ENCODE data around the gene LSP1.

The LSP1 gene

GRCh38 chr11:1830322-1831223 lies 22.3 kb upstream of the LSP1 start:
- H3K27ac ChIP-seq (ENCODE audit: low read depth, low read length) = no peak overlapping the region
- H3K27me3 ChIP-seq (ENCODE audit: control insufficient read depth in 5 of 5, insufficient read depth in 4 of 5, low read length in 5 of 5) = peaks cover 14 to 48% (median 26%) of the 10 kb centered on the region in 5 donors
- peaks cover 0 to 16% (median 0%) of the 10 kb centered on the region in 5 donors for H3K4me1 ChIP-seq (ENCODE audit: control insufficient read depth in 5 of 5, insufficient read depth in 5 of 5, low read length in 5 of 5)
- H3K9ac ChIP-seq (ENCODE audit: low read length in 5 of 5) = no peak overlapping the region
- H3K36me3 ChIP-seq (ENCODE audit: control insufficient read depth in 5 of 5, insufficient read depth in 5 of 5, low read length in 5 of 5) = no peaks in the 10 kb centered on the region
- no peak overlapping the region for H3K4me3 ChIP-seq (ENCODE audit: low read depth in 1 of 5, low read length in 5 of 5)
- H3K9me3 ChIP-seq (ENCODE audit: control insufficient read depth in 5 of 5, low read length in 5 of 5) = no peaks in the 10 kb centered on the region

GRCh38 chr11:1831338-1832210 lies 21.3 kb upstream of the LSP1 start:
- H3K27ac ChIP-seq (ENCODE audit: low read depth, low read length) = no peak overlapping the region
- H3K27me3 ChIP-seq (ENCODE audit: control insufficient read depth in 5 of 5, insufficient read depth in 4 of 5, low read length in 5 of 5) = peaks cover 14 to 45% (median 26%) of the 10 kb centered on the region in 5 donors
- H3K9me3 ChIP-seq (ENCODE audit: control insufficient read depth in 5 of 5, low read length in 5 of 5) = no peaks in the 10 kb centered on the region
- no peak overlapping the region for H3K9ac ChIP-seq (ENCODE audit: low read length in 5 of 5)
- peaks cover 0 to 16% (median 0%) of the 10 kb centered on the region in 5 donors for H3K4me1 ChIP-seq (ENCODE audit: control insufficient read depth in 5 of 5, insufficient read depth in 5 of 5, low read length in 5 of 5)
- no peak overlapping the region for H3K4me3 ChIP-seq (ENCODE audit: low read depth in 1 of 5, low read length in 5 of 5)
- H3K36me3 ChIP-seq (ENCODE audit: control insufficient read depth in 5 of 5, insufficient read depth in 5 of 5, low read length in 5 of 5) = no peaks in the 10 kb centered on the region

GRCh38 chr11:1832211-1832919 lies 20.5 kb upstream of the LSP1 start:
- Histone ChIP-seq H3K4me3 (ENCODE audit: low read depth in 1 of 5, low read length in 5 of 5) (no peak overlapping the region), H3K27me3 (ENCODE audit: control insufficient read depth in 5 of 5, insufficient read depth in 4 of 5, low read length in 5 of 5) (peaks cover 14 to 43% (median 28%) of the 10 kb centered on the region in 5 donors), H3K9ac (ENCODE audit: low read length in 5 of 5) (no peak overlapping the region)

GRCh38 chr11:1832920-1833295 lies 20.0 kb upstream of the LSP1 start:
- H3K4me1 ChIP-seq (ENCODE audit: control insufficient read depth in 5 of 5, insufficient read depth in 5 of 5, low read length in 5 of 5) = peaks cover 0 to 15% (median 6%) of the 10 kb centered on the region in 5 donors

More at GRCh38 chr11:1832211-1832919, 20.5 kb upstream of the LSP1 start:
- Histone ChIP-seq H3K4me1 (ENCODE audit: control insufficient read depth in 5 of 5, insufficient read depth in 5 of 5, low read length in 5 of 5) (peaks cover 0 to 11% (median under 1%) of the 10 kb centered on the region in 5 donors), H3K36me3 (ENCODE audit: control insufficient read depth in 5 of 5, insufficient read depth in 5 of 5, low read length in 5 of 5) (no peaks in the 10 kb centered on the region), H3K9me3 (ENCODE audit: control insufficient read depth in 5 of 5, low read length in 5 of 5) (no peaks in the 10 kb centered on the region), H3K27ac (ENCODE audit: low read depth, low read length) (no peak overlapping the region)

GRCh38 chr11:1834062-1834610 lies 18.7 kb upstream of the LSP1 start:
- Histone ChIP-seq H3K4me3 (ENCODE audit: low read depth in 1 of 5, low read length in 5 of 5) (no peak overlapping the region), H3K36me3 (ENCODE audit: control insufficient read depth in 5 of 5, insufficient read depth in 5 of 5, low read length in 5 of 5) (no peaks in the 10 kb centered on the region), H3K27me3 (ENCODE audit: control insufficient read depth in 5 of 5, insufficient read depth in 4 of 5, low read length in 5 of 5) (peaks cover 5 to 28% (median 25%) of the 10 kb centered on the region in 5 donors), H3K4me1 (ENCODE audit: control insufficient read depth in 5 of 5, insufficient read depth in 5 of 5, low read length in 5 of 5) (peaks cover 0 to 21% (median 11%) of the 10 kb centered on the region in 5 donors), H3K27ac (ENCODE audit: low read depth, low read length) (no peak overlapping the region), H3K9me3 (ENCODE audit: control insufficient read depth in 5 of 5, low read length in 5 of 5) (no peaks in the 10 kb centered on the region), H3K9ac (ENCODE audit: low read length in 5 of 5) (no peak overlapping the region)

More at GRCh38 chr11:1832920-1833295, 20.0 kb upstream of the LSP1 start:
- Histone ChIP-seq H3K36me3 (ENCODE audit: control insufficient read depth in 5 of 5, insufficient read depth in 5 of 5, low read length in 5 of 5) (no peaks in the 10 kb centered on the region), H3K9ac (ENCODE audit: low read length in 5 of 5) (no peak overlapping the region), H3K27me3 (ENCODE audit: control insufficient read depth in 5 of 5, insufficient read depth in 4 of 5, low read length in 5 of 5) (peaks cover 9 to 39% (median 28%) of the 10 kb centered on the region in 5 donors), H3K9me3 (ENCODE audit: control insufficient read depth in 5 of 5, low read length in 5 of 5) (no peaks in the 10 kb centered on the region), H3K27ac (ENCODE audit: low read depth, low read length) (no peak overlapping the region), H3K4me3 (ENCODE audit: low read depth in 1 of 5, low read length in 5 of 5) (no peak overlapping the region)

GRCh38 chr11:1834779-1835670 lies 17.9 kb upstream of the LSP1 start, which contains the start of gene SYT8:
TSS of gene SYT8 (plus strand) at chr11:1834990. CDS start at chr11:1835106, 116 bp downstream.
- H3K9ac ChIP-seq (ENCODE audit: low read length in 5 of 5) = no peak within 1 kb of the TSS
- H3K27ac ChIP-seq (ENCODE audit: low read depth, low read length) = no peak within 1 kb of the TSS
- H3K4me1 ChIP-seq (ENCODE audit: control insufficient read depth in 5 of 5, insufficient read depth in 5 of 5, low read length in 5 of 5) = peaks cover 0 to 27% (median 13%) of the 10 kb centered on the region in 5 donors
- H3K36me3 ChIP-seq (ENCODE audit: control insufficient read depth in 5 of 5, insufficient read depth in 5 of 5, low read length in 5 of 5) = no peaks in the 10 kb centered on the region
- no peaks in the 10 kb centered on the region for H3K9me3 ChIP-seq (ENCODE audit: control insufficient read depth in 5 of 5, low read length in 5 of 5)
- no peak within 1 kb of the TSS for H3K4me3 ChIP-seq (ENCODE audit: low read depth in 1 of 5, low read length in 5 of 5)
- peaks cover 3 to 25% (median 19%) of the 10 kb centered on the region in 5 donors for H3K27me3 ChIP-seq (ENCODE audit: control insufficient read depth in 5 of 5, insufficient read depth in 4 of 5, low read length in 5 of 5)

- Histone ChIP-seq H3K9me3 (ENCODE audit: control insufficient read depth in 5 of 5, low read length in 5 of 5) (no peaks in the 10 kb centered on the region), H3K36me3 (ENCODE audit: control insufficient read depth in 5 of 5, insufficient read depth in 5 of 5, low read length in 5 of 5) (no peaks in the 10 kb centered on the region), H3K9ac (ENCODE audit: low read length in 5 of 5) (no peak overlapping the region), H3K27ac (ENCODE audit: low read depth, low read length) (no peak overlapping the region), H3K4me3 (ENCODE audit: low read depth in 1 of 5, low read length in 5 of 5) (no peak overlapping the region), H3K27me3 (ENCODE audit: control insufficient read depth in 5 of 5, insufficient read depth in 4 of 5, low read length in 5 of 5) (peaks cover 3 to 25% (median 16%) of the 10 kb centered on the region in 5 donors), H3K4me1 (ENCODE audit: control insufficient read depth in 5 of 5, insufficient read depth in 5 of 5, low read length in 5 of 5) (peaks cover 0 to 33% (median 18%) of the 10 kb centered on the region in 5 donors)
Measured at GRCh38 chr11:1835671-1836010, 17.2 kb upstream of the LSP1 start.

- H3K9me3 ChIP-seq (ENCODE audit: control insufficient read depth in 5 of 5, low read length in 5 of 5) = no peaks in the 10 kb centered on the region
- no peak overlapping the region for H3K9ac ChIP-seq (ENCODE audit: low read length in 5 of 5)
- no peaks in the 10 kb centered on the region for H3K36me3 ChIP-seq (ENCODE audit: control insufficient read depth in 5 of 5, insufficient read depth in 5 of 5, low read length in 5 of 5)
- H3K4me1 ChIP-seq (ENCODE audit: control insufficient read depth in 5 of 5, insufficient read depth in 5 of 5, low read length in 5 of 5) = peaks cover 0 to 36% (median 18%) of the 10 kb centered on the region in 5 donors
- H3K27ac ChIP-seq (ENCODE audit: low read depth, low read length) = no peak overlapping the region
- no peak overlapping the region for H3K4me3 ChIP-seq (ENCODE audit: low read depth in 1 of 5, low read length in 5 of 5)
- peaks cover 3 to 22% (median 11%) of the 10 kb centered on the region in 5 donors for H3K27me3 ChIP-seq (ENCODE audit: control insufficient read depth in 5 of 5, insufficient read depth in 4 of 5, low read length in 5 of 5)
Measured at GRCh38 chr11:1836011-1836945, 16.6 kb upstream of the LSP1 start.

Data from subcutaneous abdominal adipose tissue (tissue), 5 donors.